IMR-90 (cell line): ENCODE results near the gene HS6ST2. TPM values are rescaled to one million over a fixed set of nuclear protein-coding genes. Genes with fewer than 3 reads are reported as not detected.

Experiments used
- ATAC-seq: fragments of 200-7000 bp; cut with Tn5 transposase; 2 replicates; pipeline ENCODE4 v1.9.1; 2020; ENCODE audit warnings: low read depth, mild to moderate bottlenecking, moderate library complexity
- BruUV-seq: library from RNA; stranded (reverse); fragments of 400-500 nt; replicated peaks from 2 replicates; lab custom pipeline; 2021; lab: Mats Ljungman, UMichigan
- CTCF ChIA-PET: fragments of 300-600 bp; formaldehyde crosslinking; extraction: SDS; loops from one replicate; lab custom pipeline; 2021; ENCODE audit warnings: antibody characterized with exemption; lab: Yijun Ruan, JAX
- POLR2A ChIA-PET: fragments of 300-600 bp; sonication (Branson Sonifier 250); formaldehyde crosslinking; loops from one replicate; lab custom pipeline; 2022; ENCODE audit warnings: antibody characterized with exemption; ENCODE audit not compliant: unreplicated experiment; lab: Charles Lee
- DNase-seq: peaks from one replicate; pipeline ENCODE4 v3.0.0; 2013
- H2AFZ ChIP-seq: replicated peaks from 2 replicates; pipeline ENCODE3; 2013; ENCODE audit warnings: low read length, mild to moderate bottlenecking; ENCODE audit not compliant: poor library complexity
- H2AK5ac ChIP-seq: 2 replicates; pipeline ENCODE4 v1.6.1; 2013; ENCODE audit warnings: low read depth, low read length, inconsistent platforms
- H2AK9ac ChIP-seq: replicated peaks from 2 replicates; pipeline ENCODE3; 2013; ENCODE audit warnings: mild to moderate bottlenecking, low read depth, low read length, moderate library complexity; ENCODE audit not compliant: poor library complexity
- H2BK120ac ChIP-seq: 2 replicates; pipeline ENCODE4 v1.6.1; 2013; ENCODE audit warnings: low read depth, low read length, inconsistent platforms
- H2BK15ac ChIP-seq: 3 replicates; pipeline ENCODE4 v1.6.1; 2013; ENCODE audit warnings: low read depth, low read length, inconsistent platforms
- H2BK20ac ChIP-seq: 2 replicates; pipeline ENCODE4 v1.6.1; 2013; ENCODE audit warnings: low read depth, mild to moderate bottlenecking, inconsistent platforms, low read length, moderate library complexity
- H2BK5ac ChIP-seq: 2 replicates; pipeline ENCODE4 v1.6.1; 2013; ENCODE audit warnings: mild to moderate bottlenecking, low read depth, low read length, inconsistent platforms; ENCODE audit not compliant: poor library complexity, severe bottlenecking
- H3K14ac ChIP-seq: replicated peaks from 2 replicates; pipeline ENCODE4 v1.6.1; 2013; ENCODE audit warnings: low read depth, low read length, inconsistent platforms
- H3K18ac ChIP-seq: 2 replicates; pipeline ENCODE4 v1.6.1; 2013; ENCODE audit warnings: low read depth, low read length, control low read depth
- H3K23ac ChIP-seq: 2 replicates; pipeline ENCODE4 v1.6.1; 2013; ENCODE audit warnings: low read depth, low read length, inconsistent platforms
- H3K27ac ChIP-seq: 2 replicates; pipeline ENCODE4 v1.5.1; 2013; ENCODE audit warnings: mild to moderate bottlenecking, control low read depth, low read length; ENCODE audit not compliant: insufficient read depth
- H3K27me3 ChIP-seq: 2 replicates; pipeline ENCODE4 v1.6.1; 2013; ENCODE audit warnings: low read length; ENCODE audit not compliant: control insufficient read depth, insufficient read depth
- H3K36me3 ChIP-seq: 2 replicates; pipeline ENCODE4 v1.6.1; 2013; ENCODE audit warnings: low read length, mixed read lengths; ENCODE audit not compliant: control insufficient read depth, insufficient read depth
- H3K4ac ChIP-seq: 2 replicates; pipeline ENCODE4 v1.6.1; 2013; ENCODE audit warnings: low read depth, low read length, inconsistent platforms
- H3K4me1 ChIP-seq: 2 replicates; pipeline ENCODE4 v1.6.1; 2013; ENCODE audit warnings: low read length, mixed read lengths; ENCODE audit not compliant: control insufficient read depth, insufficient read depth
- H3K4me2 ChIP-seq: 2 replicates; pipeline ENCODE4 v1.6.1; 2013; ENCODE audit warnings: low read depth, mild to moderate bottlenecking, control low read depth, low read length, moderate library complexity
- H3K4me3 ChIP-seq: 2 replicates; pipeline ENCODE4 v1.5.1; 2013; ENCODE audit warnings: low read depth, mild to moderate bottlenecking, control low read depth, low read length, moderate library complexity; ENCODE audit not compliant: insufficient read depth
- H3K56ac ChIP-seq: 2 replicates; pipeline ENCODE4 v1.6.1; 2013; ENCODE audit warnings: low read length, inconsistent platforms; ENCODE audit not compliant: insufficient read depth; ENCODE audit errors: extremely low read depth
- H3K79me1 ChIP-seq, 2 experiments: 2 replicates each; pipeline ENCODE4 v1.6.1; 2013; ENCODE audit warnings: low read length in 2 of 2, inconsistent platforms in 1 of 2, low read depth in 1 of 2
- H3K9ac ChIP-seq: 2 replicates; pipeline ENCODE4 v1.6.1; 2013; ENCODE audit warnings: low read depth, low read length, control low read depth
- H3K9me1 ChIP-seq: 2 replicates; pipeline ENCODE4 v1.6.1; 2013; ENCODE audit warnings: low read length, inconsistent platforms; ENCODE audit not compliant: insufficient read depth
- H3K9me3 ChIP-seq: 2 replicates; pipeline ENCODE4 v1.6.1; 2013; ENCODE audit warnings: low read length; ENCODE audit not compliant: control insufficient read depth, insufficient read depth
- H4K20me1 ChIP-seq: 2 replicates; pipeline ENCODE4 v1.6.1; 2013; ENCODE audit warnings: low read length, inconsistent platforms; ENCODE audit not compliant: insufficient read depth
- H4K5ac ChIP-seq: 2 replicates; pipeline ENCODE4 v1.6.1; 2013; ENCODE audit warnings: mild to moderate bottlenecking, low read depth, low read length, control low read depth
- H4K8ac ChIP-seq, 2 experiments: 2 replicates each; pipeline ENCODE4 v1.6.1; 2013; ENCODE audit warnings: low read depth in 2 of 2, low read length in 2 of 2, control low read depth in 1 of 2, inconsistent platforms in 1 of 2
- H4K91ac ChIP-seq: 2 replicates; pipeline ENCODE4 v1.6.1; 2013; ENCODE audit warnings: low read depth, low read length, inconsistent platforms; ENCODE audit not compliant: insufficient read depth
- POLR2A ChIP-seq: IDR thresholded peaks from 2 replicates; pipeline ENCODE4 v1.6.1; 2012; ENCODE audit warnings: mild to moderate bottlenecking, low read depth, low read length
- RAD21 ChIP-seq: IDR thresholded peaks from 2 replicates; pipeline ENCODE4 v1.6.1; 2012; ENCODE audit warnings: low read length, improper control_type of control experiment
- USF2 ChIP-seq: fragments of 150-350 bp; IDR thresholded peaks from 2 replicates; pipeline ENCODE4 v1.6.1; 2017; ENCODE audit warnings: mild to moderate bottlenecking, antibody characterized with exemption, low read length, low read depth
- WGBS, 2 experiments: methylation state at CpG; one replicate each; pipeline versions ENCODE4 v1.1.5 to v1.1.7; 2013; ENCODE audit warnings: missing lambda C conversion rate in 2 of 2; ENCODE audit not compliant: insufficient read length in 1 of 2; ENCODE audit errors: extremely low coverage in 2 of 2; 5-methylcytosine and 5-hydroxymethylcytosine counted together
- dilution Hi-C: fragments of 300-500 bp; cut with HindIII; formaldehyde crosslinking; loops from one replicate; pipeline ENCODE4 v1.14.3; 2018; ENCODE audit warnings: low sequenced_read_pairs; ENCODE audit not compliant: unreplicated experiment
- in situ Hi-C: fragments of 300-500 bp; cut with MboI; formaldehyde crosslinking; loops from 3 replicates; pipeline ENCODE4 v1.14.3; 2019; ENCODE audit warnings: low sequenced_read_pairs, inconsistent platforms, mixed read lengths
- intact Hi-C: fragments of 100-400 bp; cut with micrococcal nuclease; formaldehyde crosslinking; loops from 2 replicates; pipeline ENCODE4 v1.10.0; 2022
- polyA plus RNA-seq, 3 experiments: library from polyadenylated mRNA; depleted of rRNA; stranded (reverse); fragments of >200 nt; gene quantifications; 2 replicates each; pipeline ENCODE4 v1.2.3, GENCODE V29; 2012; ENCODE audit warnings: low replicate concordance in 1 of 3
- total RNA-seq: library from RNA; depleted of rRNA; stranded (reverse); fragments of >200 nt; gene quantifications from 2 replicates; pipeline ENCODE4 v1.2.3, GENCODE V29; 2012

HS6ST2 gene
- total and polyA plus RNA-seq, 2 of the 4 experiments (the other 2 are of a cell fraction) = not detected

GRCh38 chrX:132775263-132775823, 183.1 kb downstream of the HS6ST2 start:
- no peak overlapping the region for H2BK15ac ChIP-seq
- no peak overlapping the region for H3K4me2 ChIP-seq
- no peak overlapping the region for H4K5ac ChIP-seq
- BruUV-seq = no TSS peak
- no CpG with 5 or more reads among the region's 7 CpGs for WGBS, 2 experiments
- H2AK5ac ChIP-seq = no peak overlapping the region
- H2BK120ac ChIP-seq = no peak overlapping the region
- peaks cover 4% of the 10 kb centered on the region for H3K27me3 ChIP-seq
- intact Hi-C loops = no loop called here
- TF ChIP-seq POLR2A (no peak), RAD21 (no peak), USF2 (no peak)
- H3K79me1 ChIP-seq = no peaks in the 10 kb centered on the region
- no peak for ATAC-seq
- CTCF ChIA-PET = no interaction called here
- no peak overlapping the region for H2BK5ac ChIP-seq
- in situ Hi-C loops = no loop called here
- H2AK9ac ChIP-seq = no peak overlapping the region
- no peaks in the 10 kb centered on the region for H4K20me1 ChIP-seq
- no peaks in the 10 kb centered on the region for H3K9me3 ChIP-seq
- H2BK20ac ChIP-seq = no peak overlapping the region
- H3K18ac ChIP-seq = no peak overlapping the region
- no peak overlapping the region for H3K9ac ChIP-seq
- dilution Hi-C loops = no loop called here
- H3K4me3 ChIP-seq = no peak overlapping the region
- H3K36me3 ChIP-seq = no peaks in the 10 kb centered on the region
- H4K91ac ChIP-seq = no peak overlapping the region
- H3K4ac ChIP-seq = no peak overlapping the region
- H3K14ac ChIP-seq = no peak overlapping the region
- no peak overlapping the region for H3K27ac ChIP-seq
- no peak overlapping the region for H3K56ac ChIP-seq
- H3K9me1 ChIP-seq = no peaks in the 10 kb centered on the region
- H4K8ac ChIP-seq = no peak overlapping the region
- H3K23ac ChIP-seq = no peak overlapping the region
- no peaks in the 10 kb centered on the region for H3K4me1 ChIP-seq
- POLR2A ChIA-PET = no interaction called here
- no peak overlapping the region for H2AFZ ChIP-seq
- DNase-seq = no peak
